Measurements from ENCODE around the gene CAMK2N1. TPM values are rescaled to one million over a fixed set of nuclear protein-coding genes. Genes with fewer than 3 reads are reported as not detected.

The CAMK2N1 gene
- total and polyA plus RNA-seq, 2 experiments from 2014 or later, result 0.52 to 2.9 TPM

DNA sequence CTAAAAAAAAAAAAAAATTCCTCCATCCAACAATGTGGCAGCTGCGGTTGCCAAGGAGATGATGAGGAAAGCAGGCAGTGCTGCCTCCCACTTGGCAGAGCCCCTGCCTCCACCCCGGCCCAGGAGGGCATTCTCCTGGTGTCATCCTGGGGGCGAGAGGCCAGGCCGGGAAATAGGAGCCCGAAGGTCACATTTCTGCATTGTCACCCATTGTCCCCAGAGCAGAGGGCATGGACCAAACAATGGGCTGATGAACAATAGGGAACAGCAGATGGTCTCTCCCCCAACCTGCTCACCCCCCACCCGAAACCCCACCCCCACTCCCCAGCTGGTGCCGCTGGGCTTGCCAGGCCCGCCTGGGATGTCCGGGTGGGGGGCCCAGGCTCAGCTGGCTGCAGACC lies 37.3 kb downstream of the CAMK2N1 start:
- Histone ChIP-seq H3K27ac (ENCODE audit: low read depth) (no peak overlapping the region), H3F3A (replicated peaks; ENCODE audit: low read depth) (no peaks in the 10 kb centered on the region), H4K20me1 (replicated peaks; ENCODE audit: insufficient read depth) (no peaks in the 10 kb centered on the region), H3K4me1 (ENCODE audit: insufficient read depth) (peaks cover 15% of the 10 kb centered on the region), H3K9me2 (ENCODE audit: insufficient read depth) (no peaks in the 10 kb centered on the region), H2AFZ (no peak overlapping the region), H3K4me2 (no peak overlapping the region), H3K36me3 (ENCODE audit: insufficient read depth) (no peaks in the 10 kb centered on the region), H3K27me3 (ENCODE audit: insufficient read depth) (no peaks in the 10 kb centered on the region), H3K79me2 (replicated peaks; ENCODE audit: insufficient read depth) (no peaks in the 10 kb centered on the region), H3K4me3 (no peak overlapping the region)
- H3K27ac Mint-ChIP-seq, result no peak overlapping the region
- peaks cover 17% of the 10 kb centered on the region for H3K4me1 Mint-ChIP-seq
- H3K27me3 Mint-ChIP-seq (ENCODE audit: insufficient read depth, low read depth, poor library complexity), result peaks cover 1% of the 10 kb centered on the region
- H3K4me3 Mint-ChIP-seq, result no peak overlapping the region
- H3K9me3 Mint-ChIP-seq, result no peaks in the 10 kb centered on the region
- H3K36me3 Mint-ChIP-seq (ENCODE audit: low read depth), result no peaks in the 10 kb centered on the region
- DNase-seq (ENCODE audit: low spot score) (peak; percentile 54), ATAC-seq (peak; percentile 72)
- TF ChIP-seq ZNF114 (CRISPR knock-in tag; IDR thresholded peaks at IDR 0.05), result no peak
- no peak for TF ChIP-seq NANOG (IDR thresholded peaks at IDR 0.05; ENCODE audit: borderline replicate concordance)
- TF ChIP-seq, protein P1, sequence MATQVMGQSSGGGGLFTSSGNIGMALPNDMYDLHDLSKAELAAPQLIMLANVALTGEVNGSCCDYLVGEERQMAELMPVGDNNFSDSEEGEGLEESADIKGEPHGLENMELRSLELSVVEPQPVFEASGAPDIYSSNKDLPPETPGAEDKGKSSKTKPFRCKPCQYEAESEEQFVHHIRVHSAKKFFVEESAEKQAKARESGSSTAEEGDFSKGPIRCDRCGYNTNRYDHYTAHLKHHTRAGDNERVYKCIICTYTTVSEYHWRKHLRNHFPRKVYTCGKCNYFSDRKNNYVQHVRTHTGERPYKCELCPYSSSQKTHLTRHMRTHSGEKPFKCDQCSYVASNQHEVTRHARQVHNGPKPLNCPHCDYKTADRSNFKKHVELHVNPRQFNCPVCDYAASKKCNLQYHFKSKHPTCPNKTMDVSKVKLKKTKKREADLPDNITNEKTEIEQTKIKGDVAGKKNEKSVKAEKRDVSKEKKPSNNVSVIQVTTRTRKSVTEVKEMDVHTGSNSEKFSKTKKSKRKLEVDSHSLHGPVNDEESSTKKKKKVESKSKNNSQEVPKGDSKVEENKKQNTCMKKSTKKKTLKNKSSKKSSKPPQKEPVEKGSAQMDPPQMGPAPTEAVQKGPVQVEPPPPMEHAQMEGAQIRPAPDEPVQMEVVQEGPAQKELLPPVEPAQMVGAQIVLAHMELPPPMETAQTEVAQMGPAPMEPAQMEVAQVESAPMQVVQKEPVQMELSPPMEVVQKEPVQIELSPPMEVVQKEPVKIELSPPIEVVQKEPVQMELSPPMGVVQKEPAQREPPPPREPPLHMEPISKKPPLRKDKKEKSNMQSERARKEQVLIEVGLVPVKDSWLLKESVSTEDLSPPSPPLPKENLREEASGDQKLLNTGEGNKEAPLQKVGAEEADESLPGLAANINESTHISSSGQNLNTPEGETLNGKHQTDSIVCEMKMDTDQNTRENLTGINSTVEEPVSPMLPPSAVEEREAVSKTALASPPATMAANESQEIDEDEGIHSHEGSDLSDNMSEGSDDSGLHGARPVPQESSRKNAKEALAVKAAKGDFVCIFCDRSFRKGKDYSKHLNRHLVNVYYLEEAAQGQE (IDR thresholded peaks at IDR 0.05; ENCODE audit: unreplicated experiment), result no peak
- TF ChIP-seq, protein P2, sequence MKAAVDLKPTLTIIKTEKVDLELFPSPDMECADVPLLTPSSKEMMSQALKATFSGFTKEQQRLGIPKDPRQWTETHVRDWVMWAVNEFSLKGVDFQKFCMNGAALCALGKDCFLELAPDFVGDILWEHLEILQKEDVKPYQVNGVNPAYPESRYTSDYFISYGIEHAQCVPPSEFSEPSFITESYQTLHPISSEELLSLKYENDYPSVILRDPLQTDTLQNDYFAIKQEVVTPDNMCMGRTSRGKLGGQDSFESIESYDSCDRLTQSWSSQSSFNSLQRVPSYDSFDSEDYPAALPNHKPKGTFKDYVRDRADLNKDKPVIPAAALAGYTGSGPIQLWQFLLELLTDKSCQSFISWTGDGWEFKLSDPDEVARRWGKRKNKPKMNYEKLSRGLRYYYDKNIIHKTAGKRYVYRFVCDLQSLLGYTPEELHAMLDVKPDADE (IDR thresholded peaks at IDR 0.05), result no peak
- TF ChIP-seq EZH2phosphoT487 (IDR thresholded peaks at IDR 0.05; ENCODE audit: unreplicated experiment), result no peak
- TF ChIP-seq CREB1 (CRISPR knock-in tag; IDR thresholded peaks at IDR 0.05; ENCODE audit: low read depth), result no peak
- TF ChIP-seq EZH2 (IDR thresholded peaks at IDR 0.05; ENCODE audit: low read depth, unreplicated experiment), result no peak
- TF ChIP-seq POLR2AphosphoS5 (IDR thresholded peaks at IDR 0.05; ENCODE audit: low read depth), result no peak
- TF ChIP-seq, protein P3, sequence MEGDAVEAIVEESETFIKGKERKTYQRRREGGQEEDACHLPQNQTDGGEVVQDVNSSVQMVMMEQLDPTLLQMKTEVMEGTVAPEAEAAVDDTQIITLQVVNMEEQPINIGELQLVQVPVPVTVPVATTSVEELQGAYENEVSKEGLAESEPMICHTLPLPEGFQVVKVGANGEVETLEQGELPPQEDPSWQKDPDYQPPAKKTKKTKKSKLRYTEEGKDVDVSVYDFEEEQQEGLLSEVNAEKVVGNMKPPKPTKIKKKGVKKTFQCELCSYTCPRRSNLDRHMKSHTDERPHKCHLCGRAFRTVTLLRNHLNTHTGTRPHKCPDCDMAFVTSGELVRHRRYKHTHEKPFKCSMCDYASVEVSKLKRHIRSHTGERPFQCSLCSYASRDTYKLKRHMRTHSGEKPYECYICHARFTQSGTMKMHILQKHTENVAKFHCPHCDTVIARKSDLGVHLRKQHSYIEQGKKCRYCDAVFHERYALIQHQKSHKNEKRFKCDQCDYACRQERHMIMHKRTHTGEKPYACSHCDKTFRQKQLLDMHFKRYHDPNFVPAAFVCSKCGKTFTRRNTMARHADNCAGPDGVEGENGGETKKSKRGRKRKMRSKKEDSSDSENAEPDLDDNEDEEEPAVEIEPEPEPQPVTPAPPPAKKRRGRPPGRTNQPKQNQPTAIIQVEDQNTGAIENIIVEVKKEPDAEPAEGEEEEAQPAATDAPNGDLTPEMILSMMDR (conservative IDR thresholded peaks at IDR 0.05; ENCODE audit: low read depth in 2 of 2), result no peak
- TF ChIP-seq JUNB (IDR thresholded peaks at IDR 0.05; ENCODE audit: unreplicated experiment), result no peak
- TF ChIP-seq STAT1 (IDR thresholded peaks at IDR 0.05; ENCODE audit: unreplicated experiment), result no peak
- TF ChIP-seq, protein P4, sequence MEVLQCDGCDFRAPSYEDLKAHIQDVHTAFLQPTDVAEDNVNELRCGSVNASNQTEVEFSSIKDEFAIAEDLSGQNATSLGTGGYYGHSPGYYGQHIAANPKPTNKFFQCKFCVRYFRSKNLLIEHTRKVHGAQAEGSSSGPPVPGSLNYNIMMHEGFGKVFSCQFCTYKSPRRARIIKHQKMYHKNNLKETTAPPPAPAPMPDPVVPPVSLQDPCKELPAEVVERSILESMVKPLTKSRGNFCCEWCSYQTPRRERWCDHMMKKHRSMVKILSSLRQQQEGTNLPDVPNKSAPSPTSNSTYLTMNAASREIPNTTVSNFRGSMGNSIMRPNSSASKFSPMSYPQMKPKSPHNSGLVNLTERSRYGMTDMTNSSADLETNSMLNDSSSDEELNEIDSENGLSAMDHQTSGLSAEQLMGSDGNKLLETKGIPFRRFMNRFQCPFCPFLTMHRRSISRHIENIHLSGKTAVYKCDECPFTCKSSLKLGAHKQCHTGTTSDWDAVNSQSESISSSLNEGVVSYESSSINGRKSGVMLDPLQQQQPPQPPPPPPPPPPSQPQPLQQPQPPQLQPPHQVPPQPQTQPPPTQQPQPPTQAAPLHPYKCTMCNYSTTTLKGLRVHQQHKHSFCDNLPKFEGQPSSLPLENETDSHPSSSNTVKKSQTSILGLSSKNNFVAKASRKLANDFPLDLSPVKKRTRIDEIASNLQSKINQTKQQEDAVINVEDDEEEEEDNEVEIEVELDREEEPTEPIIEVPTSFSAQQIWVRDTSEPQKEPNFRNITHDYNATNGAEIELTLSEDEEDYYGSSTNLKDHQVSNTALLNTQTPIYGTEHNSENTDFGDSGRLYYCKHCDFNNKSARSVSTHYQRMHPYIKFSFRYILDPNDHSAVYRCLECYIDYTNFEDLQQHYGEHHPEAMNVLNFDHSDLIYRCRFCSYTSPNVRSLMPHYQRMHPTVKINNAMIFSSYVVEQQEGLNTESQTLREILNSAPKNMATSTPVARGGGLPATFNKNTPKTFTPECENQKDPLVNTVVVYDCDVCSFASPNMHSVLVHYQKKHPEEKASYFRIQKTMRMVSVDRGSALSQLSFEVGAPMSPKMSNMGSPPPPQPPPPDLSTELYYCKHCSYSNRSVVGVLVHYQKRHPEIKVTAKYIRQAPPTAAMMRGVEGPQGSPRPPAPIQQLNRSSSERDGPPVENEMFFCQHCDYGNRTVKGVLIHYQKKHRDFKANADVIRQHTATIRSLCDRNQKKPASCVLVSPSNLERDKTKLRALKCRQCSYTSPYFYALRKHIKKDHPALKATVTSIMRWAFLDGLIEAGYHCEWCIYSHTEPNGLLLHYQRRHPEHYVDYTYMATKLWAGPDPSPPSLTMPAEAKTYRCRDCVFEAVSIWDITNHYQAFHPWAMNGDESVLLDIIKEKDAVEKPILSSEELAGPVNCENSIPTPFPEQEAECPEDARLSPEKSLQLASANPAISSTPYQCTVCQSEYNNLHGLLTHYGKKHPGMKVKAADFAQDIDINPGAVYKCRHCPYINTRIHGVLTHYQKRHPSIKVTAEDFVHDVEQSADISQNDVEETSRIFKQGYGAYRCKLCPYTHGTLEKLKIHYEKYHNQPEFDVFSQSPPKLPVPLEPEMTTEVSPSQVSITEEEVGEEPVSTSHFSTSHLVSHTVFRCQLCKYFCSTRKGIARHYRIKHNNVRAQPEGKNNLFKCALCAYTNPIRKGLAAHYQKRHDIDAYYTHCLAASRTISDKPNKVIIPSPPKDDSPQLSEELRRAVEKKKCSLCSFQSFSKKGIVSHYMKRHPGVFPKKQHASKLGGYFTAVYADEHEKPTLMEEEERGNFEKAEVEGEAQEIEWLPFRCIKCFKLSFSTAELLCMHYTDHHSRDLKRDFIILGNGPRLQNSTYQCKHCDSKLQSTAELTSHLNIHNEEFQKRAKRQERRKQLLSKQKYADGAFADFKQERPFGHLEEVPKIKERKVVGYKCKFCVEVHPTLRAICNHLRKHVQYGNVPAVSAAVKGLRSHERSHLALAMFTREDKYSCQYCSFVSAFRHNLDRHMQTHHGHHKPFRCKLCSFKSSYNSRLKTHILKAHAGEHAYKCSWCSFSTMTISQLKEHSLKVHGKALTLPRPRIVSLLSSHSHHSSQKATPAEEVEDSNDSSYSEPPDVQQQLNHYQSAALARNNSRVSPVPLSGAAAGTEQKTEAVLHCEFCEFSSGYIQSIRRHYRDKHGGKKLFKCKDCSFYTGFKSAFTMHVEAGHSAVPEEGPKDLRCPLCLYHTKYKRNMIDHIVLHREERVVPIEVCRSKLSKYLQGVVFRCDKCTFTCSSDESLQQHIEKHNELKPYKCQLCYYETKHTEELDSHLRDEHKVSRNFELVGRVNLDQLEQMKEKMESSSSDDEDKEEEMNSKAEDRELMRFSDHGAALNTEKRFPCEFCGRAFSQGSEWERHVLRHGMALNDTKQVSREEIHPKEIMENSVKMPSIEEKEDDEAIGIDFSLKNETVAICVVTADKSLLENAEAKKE (CRISPR knock-in tag; IDR thresholded peaks at IDR 0.05), result no peak
- TF ChIP-seq ZNF331 (CRISPR knock-in tag; IDR thresholded peaks at IDR 0.05; ENCODE audit: low read depth), result no peak

Measured in GM23338 (cell line).